C1 segment of cervical spinal cord (tissue), 14 donors: Measurements from ENCODE around the gene GIPC3.
"Not testable (repeated sequence)": the region's sequence is repeated elsewhere in the genome, so short reads cannot be mapped to it uniquely, and the experiment has no call there.

ENCODE experiments used
- DNase-seq, 14 donors: peaks; one replicate each; lab custom pipeline; 2025; lab: John Stamatoyannopoulos, UW

GIPC3 gene

GRCh38 chr19:3618144-3618810 is 33.0 kb downstream of the GIPC3 start:
- DNase-seq, result peak in 9 of 14 donors; percentile 5 to 62 (median 36)

GRCh38 chr19:3618811-3619630 is 33.7 kb downstream of the GIPC3 start:
- no peak for DNase-seq

- DNase-seq, result no peak
Observed at GRCh38 chr19:3619631-3620012, 34.3 kb downstream of the GIPC3 start.

GRCh38 chr19:3620145-3620816 is 35.0 kb downstream of the GIPC3 start:
- no peak for DNase-seq

GRCh38 chr19:3620817-3621547 is 35.7 kb downstream of the GIPC3 start:
- DNase-seq, result no peak

- no peak for DNase-seq
Observed at GRCh38 chr19:3621689-3622088, 36.4 kb downstream of the GIPC3 start.

- no peak for DNase-seq
Observed at GRCh38 chr19:3622224-3622623, 36.9 kb downstream of the GIPC3 start.

- no peak for DNase-seq
Observed at GRCh38 chr19:3623716-3624115, 38.4 kb downstream of the GIPC3 start.

- DNase-seq, result no peak
Observed at GRCh38 chr19:3625996-3626472, 40.8 kb downstream of the GIPC3 start.

- DNase-seq, result peak; percentile 75 to 99 (median 96)
Observed at GRCh38 chr19:3626473-3627350, 41.4 kb downstream of the GIPC3 start, which contains the start of gene CACTIN. TSS of gene CACTIN (minus strand) at chr19:3626790. CDS start at chr19:3626762, 28 bp downstream.

GRCh38 chr19:3627351-3627723 is 42.1 kb downstream of the GIPC3 start:
- DNase-seq, result no peak

- DNase-seq, result not testable (repeated sequence)
Observed at GRCh38 chr19:3628766-3629165, 43.5 kb downstream of the GIPC3 start.

GRCh38 chr19:3631053-3631861 is 46.0 kb downstream of the GIPC3 start:
- DNase-seq, result no peak

GRCh38 chr19:3632098-3632497 is 46.8 kb downstream of the GIPC3 start:
- DNase-seq, result no peak

- peak in 4 of 14 donors; percentile 14 to 52 (median 25) for DNase-seq
Observed at GRCh38 chr19:3632739-3633558, 47.7 kb downstream of the GIPC3 start.

- DNase-seq, result no peak
Observed at GRCh38 chr19:3633559-3633988, 48.3 kb downstream of the GIPC3 start.

GRCh38 chr19:3634496-3635045 is 49.3 kb downstream of the GIPC3 start:
- no peak for DNase-seq

- no peak for DNase-seq
Observed at GRCh38 chr19:3636506-3636905, 51.2 kb downstream of the GIPC3 start.
